A673 (cell line): ENCODE results near the gene MYOZ3. TPM values are rescaled to one million over a fixed set of nuclear protein-coding genes. Genes with fewer than 3 reads are reported as not detected.

ENCODE experiments used
- BruUV-seq: library from RNA; stranded (reverse); fragments of 400-500 nt; replicated peaks from 2 replicates; lab custom pipeline; 2021; lab: Mats Ljungman, UMichigan
- CTCF ChIA-PET: fragments of 300-600 bp; sonication (Branson Sonifier 250); formaldehyde crosslinking; loops from one replicate; lab custom pipeline; 2022; ENCODE audit warnings: antibody characterized with exemption; lab: Charles Lee
- POLR2A ChIA-PET: fragments of 300-600 bp; sonication (Branson Sonifier 250); formaldehyde crosslinking; loops from one replicate; lab custom pipeline; 2022; ENCODE audit warnings: antibody characterized with exemption; ENCODE audit not compliant: low non-redundant PET; lab: Charles Lee
- DNase-seq: peaks from one replicate; pipeline ENCODE4 v3.0.0-alpha.2; 2015; ENCODE audit warnings: low spot score
- H3K27ac ChIP-seq: fragments of 200-600 bp; sonication (generic); 2 replicates; pipeline ENCODE4 v1.5.1; 2016; ENCODE audit warnings: mixed run types, low read depth, mild to moderate bottlenecking, mixed read lengths, antibody characterized with exemption, low read length; ENCODE audit not compliant: poor library complexity, severe bottlenecking
- H3K27me3 ChIP-seq: fragments of 200-600 bp; sonication (generic); replicated peaks from 2 replicates; pipeline ENCODE4 v1.6.1; 2017; ENCODE audit warnings: mixed run types, low read depth, mild to moderate bottlenecking, mixed read lengths, antibody characterized with exemption, low read length; ENCODE audit not compliant: insufficient read depth, poor library complexity
- H3K36me3 ChIP-seq: fragments of 200-600 bp; sonication (generic); 2 replicates; pipeline ENCODE4 v1.6.1; 2016; ENCODE audit warnings: mixed run types, mild to moderate bottlenecking, mixed read lengths, antibody characterized with exemption, low read length; ENCODE audit not compliant: insufficient read depth, poor library complexity, severe bottlenecking
- H3K4me1 ChIP-seq: fragments of 200-600 bp; sonication (generic); 2 replicates; pipeline ENCODE4 v1.6.1; 2017; ENCODE audit warnings: mixed run types, mild to moderate bottlenecking, mixed read lengths, antibody characterized with exemption, low read length; ENCODE audit not compliant: insufficient read depth, poor library complexity, severe bottlenecking
- H3K4me3 ChIP-seq: fragments of 200-600 bp; sonication (generic); 2 replicates; pipeline ENCODE4 v1.5.1; 2016; ENCODE audit warnings: low read depth, mixed run types, mild to moderate bottlenecking, mixed read lengths, low read length; ENCODE audit not compliant: poor library complexity, severe bottlenecking
- H3K9me3 ChIP-seq: fragments of 200-600 bp; sonication (generic); 2 replicates; pipeline ENCODE4 v1.6.1; 2016; ENCODE audit warnings: mixed run types, low read depth, mild to moderate bottlenecking, mixed read lengths, antibody characterized with exemption, low read length; ENCODE audit not compliant: poor library complexity, severe bottlenecking
- CTCF ChIP-seq: fragments of 300-800, 200-600 bp; sonication (generic); conservative IDR thresholded peaks from 2 replicates; pipeline ENCODE4 v1.5.1; 2017; ENCODE audit warnings: low read depth, mild to moderate bottlenecking, antibody characterized with exemption, low read length, moderate library complexity, mixed read lengths
- EZH2 ChIP-seq: fragments of 200-600 bp; sonication (generic); IDR thresholded peaks from 2 replicates; pipeline ENCODE4 v1.6.1; 2017; ENCODE audit warnings: borderline replicate concordance, low read depth, mild to moderate bottlenecking, mixed read lengths, antibody characterized with exemption, low read length; ENCODE audit not compliant: poor library complexity, severe bottlenecking
- intact Hi-C: fragments of 100-400 bp; cut with micrococcal nuclease; formaldehyde crosslinking; loops from one replicate; pipeline ENCODE4 v1.10.0; 2022; ENCODE audit not compliant: unreplicated experiment
- total RNA-seq: library from RNA; stranded (reverse); gene quantifications from 2 replicates; pipeline ENCODE4 v1.2.3, GENCODE V29; 2021

Gene MYOZ3
- total RNA-seq, 1 experiment from 2014 or later, result 2.4 TPM

GRCh38 chr5:150650021-150651006, 10.7 kb upstream of the MYOZ3 start:
- Histone ChIP-seq H3K4me1 (peaks cover 18% of the 10 kb centered on the region), H3K27me3 (no peaks in the 10 kb centered on the region), H3K4me3 (no peak overlapping the region), H3K27ac (no peak overlapping the region), H3K9me3 (no peaks in the 10 kb centered on the region), H3K36me3 (no peaks in the 10 kb centered on the region)
- no peak for TF ChIP-seq EZH2
- no peak for TF ChIP-seq CTCF
- CTCF ChIA-PET, result no interaction called here
- no peak for DNase-seq
- no TSS peak for BruUV-seq
- intact Hi-C loops, result loop anchor here (10.0 kb wide), 1 partner anchor 196 kb away; no protein-coding TSS in a partner anchor
- POLR2A ChIA-PET, result no interaction called here

- intact Hi-C loops, result loop anchor here (10.0 kb wide), 1 partner anchor 197 kb away; no protein-coding TSS in a partner anchor
- no peaks in the 10 kb centered on the region for H3K36me3 ChIP-seq
- peaks cover 17% of the 10 kb centered on the region for H3K4me1 ChIP-seq
- no peak for DNase-seq
- H3K27me3 ChIP-seq, result no peaks in the 10 kb centered on the region
- POLR2A ChIA-PET, result no interaction called here
- no TSS peak for BruUV-seq
- H3K27ac ChIP-seq, result no peak overlapping the region
- no peak overlapping the region for H3K4me3 ChIP-seq
- CTCF ChIA-PET, result no interaction called here
- no peaks in the 10 kb centered on the region for H3K9me3 ChIP-seq
- TF ChIP-seq CTCF, result no peak
- TF ChIP-seq EZH2, result no peak
Measured at GRCh38 chr5:150651382-150651781, 9.7 kb upstream of the MYOZ3 start.

GRCh38 chr5:150651924-150652671, 9.0 kb upstream of the MYOZ3 start:
- H3K9me3 ChIP-seq, result no peaks in the 10 kb centered on the region
- no TSS peak for BruUV-seq

More at GRCh38 chr5:150651924-150652671, 9.0 kb upstream of the MYOZ3 start:
- Histone ChIP-seq H3K27me3 (no peaks in the 10 kb centered on the region), H3K4me1 (peaks cover 17% of the 10 kb centered on the region), H3K36me3 (no peaks in the 10 kb centered on the region), H3K27ac (no peak overlapping the region), H3K4me3 (no peak overlapping the region)
- intact Hi-C loops, result loop anchor here (10.0 kb wide), 1 partner anchor 197 kb away; no protein-coding TSS in a partner anchor
- TF ChIP-seq CTCF, result no peak
- TF ChIP-seq EZH2, result no peak
- no peak for DNase-seq
- CTCF ChIA-PET, result interaction anchor here (0.7 kb wide), 1 partner anchor 692 kb away, joined by 3 read pairs; no protein-coding TSS in a partner anchor
- POLR2A ChIA-PET, result interaction anchor here (0.5 kb wide), 1 partner anchor 196 kb away, joined by 5 read pairs; no protein-coding TSS in a partner anchor
